ENCODE measurements around the gene SERGEF.

GRCh38 chr11:18061351-18061750, 48.5 kb upstream of the SERGEF start:
- TF ChIP-seq POLR2A (IDR thresholded peaks at IDR 0.05; ENCODE audit: low read depth, low read length) (no peak), POLR2AphosphoS5 (IDR thresholded peaks at IDR 0.05; ENCODE audit: low read depth, low read length) (no peak)
